Right atrium auricular region (tissue), 2 donors: ENCODE measurements around the gene SLC12A1. TPM values are rescaled to one million over a fixed set of nuclear protein-coding genes. Genes with fewer than 3 reads are reported as not detected.

ENCODE experiments used
- total RNA-seq, 2 donors: library from RNA; depleted of rRNA; stranded (reverse); fragments of >200 nt; gene quantifications; one replicate each; pipeline ENCODE4 v1.1.0, GENCODE V29; 2016

Gene SLC12A1
- total RNA-seq, 2 donors from 2014 or later: not detected

Other genes starting within 250 kb of the SLC12A1 start
- not detected for gene SLC24A5, start 85.3 kb upstream of the SLC12A1 start, total RNA-seq
- 10 to 100 TPM in 1 of 2 donors, 1 to 10 TPM in 1; 7.5 to 11.1 TPM for gene MYEF2, start 28.0 kb upstream of the SLC12A1 start, total RNA-seq
- not detected for gene CTXN2, start 14.6 kb upstream of the SLC12A1 start, total RNA-seq
- 100 to 1,000 TPM in 1 of 2 donors, 10 to 100 TPM in 1; 64.5 to 109 TPM for gene DUT, start 125.1 kb downstream of the SLC12A1 start, total RNA-seq